Tibial nerve (tissue), 4 donors: ENCODE results near the gene CCDC85B.

Experiments used
- EP300 ChIP-seq, 2 donors: sonication (generic); formaldehyde crosslinking; IDR thresholded peaks; one replicate each; pipeline ENCODE4 v1.6.1; 2017; ENCODE audit warnings: antibody characterized with exemption in 2 of 2, mild to moderate bottlenecking in 1 of 2
- POLR2A ChIP-seq, 2 donors: fragments of 450-650 bp; IDR thresholded peaks; one replicate each; pipeline ENCODE4 v1.6.1; 2017; ENCODE audit warnings: antibody characterized with exemption in 2 of 2, mild to moderate bottlenecking in 2 of 2, moderate library complexity in 2 of 2
- TF ChIP-seq, protein P1 (sequence below), 5 experiments: fragments of 200-600 bp in 3 of 5; fragments of 450-650 bp in 2 of 5; sonication (generic) in 3 of 5; IDR thresholded peaks; one replicate each; pipeline ENCODE4 v1.5.1; 2016 to 2019; ENCODE audit warnings: antibody characterized with exemption in 5 of 5, mild to moderate bottlenecking in 3 of 5, moderate library complexity in 2 of 5

DNA sequence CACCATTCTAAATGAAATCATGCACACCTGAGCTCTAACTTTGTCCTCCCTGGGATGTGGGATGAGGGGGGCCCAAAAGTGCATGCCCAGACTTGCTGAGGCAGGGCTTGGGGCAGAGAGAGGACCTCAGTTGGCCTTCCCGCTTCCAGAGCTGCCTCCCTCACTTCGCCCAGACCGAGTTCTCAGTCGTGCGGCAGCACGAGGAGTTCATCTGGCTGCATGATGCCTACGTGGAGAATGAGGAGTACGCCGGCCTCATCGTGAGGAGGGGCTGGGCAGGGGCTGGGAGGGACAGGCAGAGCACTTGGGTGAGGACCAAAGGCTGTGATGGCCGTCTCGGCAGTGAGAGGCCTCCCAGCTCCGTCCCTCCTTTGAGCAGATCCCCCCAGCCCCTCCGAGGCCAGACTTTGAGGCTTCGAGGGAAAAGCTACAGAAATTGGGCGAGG, 40.7 kb upstream of the CCDC85B start:
- TF ChIP-seq POLR2A (IDR thresholded peaks at IDR 0.05) (no peak), EP300 (IDR thresholded peaks at IDR 0.05) (no peak)
- TF ChIP-seq, protein P1, sequence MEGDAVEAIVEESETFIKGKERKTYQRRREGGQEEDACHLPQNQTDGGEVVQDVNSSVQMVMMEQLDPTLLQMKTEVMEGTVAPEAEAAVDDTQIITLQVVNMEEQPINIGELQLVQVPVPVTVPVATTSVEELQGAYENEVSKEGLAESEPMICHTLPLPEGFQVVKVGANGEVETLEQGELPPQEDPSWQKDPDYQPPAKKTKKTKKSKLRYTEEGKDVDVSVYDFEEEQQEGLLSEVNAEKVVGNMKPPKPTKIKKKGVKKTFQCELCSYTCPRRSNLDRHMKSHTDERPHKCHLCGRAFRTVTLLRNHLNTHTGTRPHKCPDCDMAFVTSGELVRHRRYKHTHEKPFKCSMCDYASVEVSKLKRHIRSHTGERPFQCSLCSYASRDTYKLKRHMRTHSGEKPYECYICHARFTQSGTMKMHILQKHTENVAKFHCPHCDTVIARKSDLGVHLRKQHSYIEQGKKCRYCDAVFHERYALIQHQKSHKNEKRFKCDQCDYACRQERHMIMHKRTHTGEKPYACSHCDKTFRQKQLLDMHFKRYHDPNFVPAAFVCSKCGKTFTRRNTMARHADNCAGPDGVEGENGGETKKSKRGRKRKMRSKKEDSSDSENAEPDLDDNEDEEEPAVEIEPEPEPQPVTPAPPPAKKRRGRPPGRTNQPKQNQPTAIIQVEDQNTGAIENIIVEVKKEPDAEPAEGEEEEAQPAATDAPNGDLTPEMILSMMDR (IDR thresholded peaks at IDR 0.05): no peak
